ENCODE measurements around the gene SEMA5A. TPM values are rescaled to one million over a fixed set of nuclear protein-coding genes. Genes with fewer than 3 reads are reported as not detected.

Gene SEMA5A
- total and polyA plus RNA-seq, 2 donors, result 1.2 to 2.5 TPM

DNA sequence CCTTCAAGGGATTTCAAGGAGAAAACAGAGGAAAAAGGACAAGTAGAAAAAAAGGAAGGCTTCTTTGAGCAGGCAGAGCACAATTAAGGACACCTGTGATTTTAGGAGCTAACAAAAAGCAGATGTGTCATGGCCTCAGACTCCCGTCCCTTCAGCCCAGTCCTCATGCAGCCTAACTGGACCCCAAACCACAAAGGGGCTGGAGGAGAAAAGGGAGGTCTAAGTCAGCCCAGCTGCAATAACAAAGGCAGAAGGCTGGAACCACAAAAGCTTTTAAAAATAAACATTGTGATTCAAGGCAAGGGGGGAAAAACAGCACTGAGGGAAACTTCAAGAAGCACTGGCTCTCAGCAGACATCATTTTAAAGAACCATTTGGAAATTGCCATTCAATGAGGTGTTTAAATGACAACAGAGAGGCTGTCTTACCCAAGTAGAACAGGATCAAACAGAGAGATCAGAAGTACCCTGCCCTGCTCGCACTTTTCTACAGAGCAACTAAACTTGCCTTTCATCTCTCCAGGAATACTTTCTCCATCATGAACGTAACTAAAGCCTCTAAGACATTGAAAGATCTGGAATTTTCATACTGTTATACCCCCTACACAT lies 89.3 kb downstream of the SEMA5A start:
- H3K36me3 ChIP-seq (ENCODE audit: control insufficient read depth in 2 of 2, insufficient read depth in 2 of 2, low read length in 1 of 2), result no peaks in the 10 kb centered on the region
- H3K4me1 ChIP-seq (ENCODE audit: control insufficient read depth in 2 of 2, insufficient read depth in 2 of 2, low read length in 2 of 2), result no peaks in the 10 kb centered on the region
- DNase-seq (ENCODE audit: low read depth in 6 of 9, low spot score in 9 of 9), result no peak
- no peaks in the 10 kb centered on the region for H3K27me3 ChIP-seq (ENCODE audit: control insufficient read depth in 2 of 2, insufficient read depth in 1 of 2, low read length in 1 of 2)
- no peak overlapping the region for H3K27ac ChIP-seq (ENCODE audit: low read depth in 1 of 2, low read length in 1 of 2)
- 57% methylated on average over 3 of the region's 3 CpGs for WGBS
- H3K9me3 ChIP-seq (ENCODE audit: control insufficient read depth in 2 of 2, insufficient read depth in 1 of 2, low read length in 1 of 2), result no peaks in the 10 kb centered on the region
- no peak overlapping the region for H3K4me3 ChIP-seq (ENCODE audit: low read length in 2 of 2)

DNA sequence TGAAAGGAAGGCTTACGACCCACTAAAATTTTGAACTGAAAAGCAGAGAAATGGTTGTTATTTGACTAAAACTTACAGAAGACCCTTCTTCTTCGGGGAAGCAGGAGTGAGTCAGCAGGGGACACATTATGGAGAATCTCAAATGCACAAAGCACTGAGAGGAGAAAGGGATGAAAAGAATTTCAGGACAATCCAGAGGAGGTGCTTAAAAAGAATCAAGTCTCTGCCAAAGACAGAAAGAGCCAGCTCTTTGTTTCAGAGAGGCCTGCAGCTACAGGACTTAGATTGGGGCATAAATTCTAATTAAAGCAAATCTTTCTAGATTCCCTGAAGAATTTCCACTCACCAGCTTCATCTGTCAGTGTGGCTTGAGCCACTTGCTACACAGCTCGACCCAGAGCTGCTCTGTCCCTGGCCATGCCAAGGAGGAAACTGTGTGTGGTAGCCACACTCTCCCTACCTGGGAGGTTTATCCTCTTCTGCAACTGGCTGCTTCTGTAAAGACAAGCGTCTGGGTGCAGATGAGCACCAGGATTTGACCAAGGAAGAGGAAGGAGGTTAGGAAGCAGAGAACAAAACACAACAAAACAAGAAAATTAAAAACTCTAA lies 89.9 kb downstream of the SEMA5A start:
- Histone ChIP-seq H3K4me1 (ENCODE audit: control insufficient read depth in 2 of 2, insufficient read depth in 2 of 2, low read length in 2 of 2) (no peaks in the 10 kb centered on the region), H3K27me3 (ENCODE audit: control insufficient read depth in 2 of 2, insufficient read depth in 1 of 2, low read length in 1 of 2) (no peaks in the 10 kb centered on the region), H3K36me3 (ENCODE audit: control insufficient read depth in 2 of 2, insufficient read depth in 2 of 2, low read length in 1 of 2) (no peaks in the 10 kb centered on the region), H3K9me3 (ENCODE audit: control insufficient read depth in 2 of 2, insufficient read depth in 1 of 2, low read length in 1 of 2) (no peaks in the 10 kb centered on the region), H3K4me3 (ENCODE audit: low read length in 2 of 2) (no peak overlapping the region), H3K27ac (ENCODE audit: low read depth in 1 of 2, low read length in 1 of 2) (no peak overlapping the region)
- no peak for DNase-seq (ENCODE audit: low read depth in 6 of 9, low spot score in 9 of 9)
- WGBS, result 57% methylated on average over 4 of the region's 4 CpGs

DNA sequence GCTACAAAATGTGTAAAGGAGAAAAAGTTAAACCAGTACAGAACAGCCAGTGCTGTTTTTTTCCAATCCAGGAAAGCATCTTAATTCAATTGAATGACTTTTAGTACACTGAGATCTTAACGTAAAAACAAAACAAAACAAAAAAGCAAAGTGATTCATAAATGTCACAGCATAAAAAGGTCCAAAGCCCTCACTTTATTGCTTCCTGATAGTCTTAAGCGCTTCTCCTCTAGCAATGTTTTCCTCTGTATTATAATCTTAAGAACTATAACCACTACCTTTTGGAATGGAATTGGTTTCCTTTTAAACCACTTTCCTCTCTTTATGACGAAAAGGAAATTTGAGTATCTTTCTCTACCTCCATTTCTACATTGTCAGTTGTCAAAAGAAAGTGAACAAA lies 91.4 kb downstream of the SEMA5A start:
- Histone ChIP-seq H3K36me3 (ENCODE audit: control insufficient read depth in 2 of 2, insufficient read depth in 2 of 2, low read length in 1 of 2) (no peaks in the 10 kb centered on the region), H3K9me3 (ENCODE audit: control insufficient read depth in 2 of 2, insufficient read depth in 1 of 2, low read length in 1 of 2) (no peaks in the 10 kb centered on the region), H3K4me3 (ENCODE audit: low read length in 2 of 2) (no peak overlapping the region), H3K27ac (ENCODE audit: low read depth in 1 of 2, low read length in 1 of 2) (no peak overlapping the region), H3K27me3 (ENCODE audit: control insufficient read depth in 2 of 2, insufficient read depth in 1 of 2, low read length in 1 of 2) (no peaks in the 10 kb centered on the region), H3K4me1 (ENCODE audit: control insufficient read depth in 2 of 2, insufficient read depth in 2 of 2, low read length in 2 of 2) (no peaks in the 10 kb centered on the region)
- no peak for DNase-seq (ENCODE audit: low read depth in 6 of 9, low spot score in 9 of 9)
- WGBS, result 75% methylated on average over 3 of the region's 3 CpGs

DNA sequence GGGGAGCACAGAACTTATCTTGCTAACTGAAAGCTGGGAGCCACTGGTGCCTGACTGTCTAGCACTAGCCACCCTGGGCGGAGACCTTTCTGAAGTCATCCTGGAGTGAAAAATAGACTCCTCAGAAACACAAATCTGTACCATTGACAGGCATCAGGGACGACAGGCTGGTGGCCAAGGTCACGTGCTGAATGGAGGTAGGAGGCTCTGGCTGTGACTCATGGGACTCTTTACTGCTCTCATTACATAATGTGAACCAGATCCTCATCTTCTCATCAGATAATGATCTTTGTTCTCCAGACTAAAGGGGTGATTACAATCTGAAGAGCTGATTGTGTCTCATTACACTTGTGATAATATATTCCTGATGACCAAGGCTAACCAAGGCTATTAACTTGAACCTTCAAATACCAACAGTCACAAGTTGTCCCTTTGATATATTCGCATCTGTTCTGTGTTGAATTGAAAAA lies 91.8 kb downstream of the SEMA5A start:
- Histone ChIP-seq H3K27ac (ENCODE audit: low read depth in 1 of 2, low read length in 1 of 2) (no peak overlapping the region), H3K36me3 (ENCODE audit: control insufficient read depth in 2 of 2, insufficient read depth in 2 of 2, low read length in 1 of 2) (no peaks in the 10 kb centered on the region), H3K27me3 (ENCODE audit: control insufficient read depth in 2 of 2, insufficient read depth in 1 of 2, low read length in 1 of 2) (no peaks in the 10 kb centered on the region), H3K9me3 (ENCODE audit: control insufficient read depth in 2 of 2, insufficient read depth in 1 of 2, low read length in 1 of 2) (no peaks in the 10 kb centered on the region), H3K4me3 (ENCODE audit: low read length in 2 of 2) (no peak overlapping the region), H3K4me1 (ENCODE audit: control insufficient read depth in 2 of 2, insufficient read depth in 2 of 2, low read length in 2 of 2) (no peaks in the 10 kb centered on the region)
- 89% methylated on average over 4 of the region's 4 CpGs for WGBS
- DNase-seq (ENCODE audit: low read depth in 6 of 9, low spot score in 9 of 9), result no peak

DNA sequence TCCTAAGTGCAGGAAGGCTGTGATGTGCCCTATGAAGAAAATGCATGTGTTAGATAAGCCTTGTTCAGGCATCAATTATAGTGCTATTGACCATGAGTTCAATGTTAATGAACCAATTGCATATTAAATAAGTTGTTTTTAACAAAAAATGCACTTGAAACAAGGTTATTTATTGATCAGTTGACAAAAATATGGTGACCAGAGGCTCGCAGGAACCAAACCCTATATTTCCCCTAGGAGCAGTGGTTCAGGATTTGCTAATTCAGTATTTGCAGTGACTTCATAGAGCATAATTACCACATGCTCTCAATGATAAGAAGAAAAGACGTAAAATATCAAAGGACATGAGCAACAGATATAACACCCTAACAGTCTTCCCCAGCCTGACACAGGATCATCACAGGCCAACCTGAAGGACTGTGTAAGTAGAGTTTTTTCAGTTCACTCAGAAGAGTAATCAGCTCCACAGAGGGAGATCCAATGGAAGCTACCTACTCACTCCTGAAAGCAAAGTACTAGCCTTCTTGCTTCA lies 92.3 kb downstream of the SEMA5A start:
- no peak for DNase-seq (ENCODE audit: low read depth in 6 of 9, low spot score in 9 of 9)
- WGBS, result 92% methylated on average over 2 of the region's 2 CpGs

DNA sequence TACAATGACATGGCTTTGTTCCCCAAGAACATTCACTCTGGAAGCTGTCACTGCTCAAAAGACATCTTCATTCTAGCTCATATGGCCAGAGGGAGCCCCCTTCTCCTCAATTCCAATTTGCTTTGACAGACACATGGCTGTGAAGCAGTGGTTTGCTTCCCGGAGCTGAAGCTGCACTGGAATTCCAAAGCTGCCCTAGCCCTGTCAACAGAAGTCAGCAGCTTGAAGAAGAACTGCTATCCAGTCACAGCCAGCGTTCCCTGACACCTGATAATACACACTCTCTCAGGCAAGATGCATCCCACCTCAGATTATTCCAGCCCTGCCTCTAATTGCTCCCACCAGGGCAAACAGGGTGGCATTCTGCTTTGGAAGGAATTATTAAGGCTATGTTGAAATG lies 93.7 kb downstream of the SEMA5A start:
- H3K27me3 ChIP-seq (ENCODE audit: control insufficient read depth in 2 of 2, insufficient read depth in 1 of 2, low read length in 1 of 2), result no peaks in the 10 kb centered on the region
- WGBS, result 76% methylated on average over 2 of the region's 2 CpGs
- H3K27ac ChIP-seq (ENCODE audit: low read depth in 1 of 2, low read length in 1 of 2), result no peak overlapping the region
- no peak overlapping the region for H3K4me3 ChIP-seq (ENCODE audit: low read length in 2 of 2)
- DNase-seq (ENCODE audit: low read depth in 6 of 9, low spot score in 9 of 9), result no peak
- H3K36me3 ChIP-seq (ENCODE audit: control insufficient read depth in 2 of 2, insufficient read depth in 2 of 2, low read length in 1 of 2), result no peaks in the 10 kb centered on the region
- no peaks in the 10 kb centered on the region for H3K9me3 ChIP-seq (ENCODE audit: control insufficient read depth in 2 of 2, insufficient read depth in 1 of 2, low read length in 1 of 2)
- no peaks in the 10 kb centered on the region for H3K4me1 ChIP-seq (ENCODE audit: control insufficient read depth in 2 of 2, insufficient read depth in 2 of 2, low read length in 2 of 2)

More for the DNA sequence above, 92.3 kb downstream of the SEMA5A start:
- Histone ChIP-seq H3K27me3 (ENCODE audit: control insufficient read depth in 2 of 2, insufficient read depth in 1 of 2, low read length in 1 of 2) (no peaks in the 10 kb centered on the region), H3K36me3 (ENCODE audit: control insufficient read depth in 2 of 2, insufficient read depth in 2 of 2, low read length in 1 of 2) (no peaks in the 10 kb centered on the region), H3K4me3 (ENCODE audit: low read length in 2 of 2) (no peak overlapping the region), H3K4me1 (ENCODE audit: control insufficient read depth in 2 of 2, insufficient read depth in 2 of 2, low read length in 2 of 2) (no peaks in the 10 kb centered on the region), H3K9me3 (ENCODE audit: control insufficient read depth in 2 of 2, insufficient read depth in 1 of 2, low read length in 1 of 2) (no peaks in the 10 kb centered on the region), H3K27ac (ENCODE audit: low read depth in 1 of 2, low read length in 1 of 2) (no peak overlapping the region)

DNA sequence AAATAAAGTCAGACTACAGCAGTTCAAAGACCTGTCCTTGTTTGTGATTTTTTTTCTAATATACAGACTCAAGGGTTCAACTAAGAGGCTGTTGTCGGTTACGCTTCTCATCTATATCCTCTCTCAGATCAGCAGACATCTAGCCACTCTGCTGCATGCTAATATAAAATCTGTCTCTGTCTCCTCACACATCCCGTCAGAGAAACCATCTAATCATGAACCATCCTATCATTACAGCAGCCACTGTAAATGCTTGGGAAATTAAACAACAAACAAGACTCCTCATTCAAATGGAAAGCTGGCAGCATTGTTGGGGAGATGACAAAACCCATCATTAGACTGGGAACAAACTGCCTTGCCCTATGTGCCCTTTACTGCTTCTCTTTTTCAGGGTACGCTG lies 94.8 kb downstream of the SEMA5A start:
- Histone ChIP-seq H3K27ac (ENCODE audit: low read depth in 1 of 2, low read length in 1 of 2) (no peak overlapping the region), H3K4me1 (ENCODE audit: control insufficient read depth in 2 of 2, insufficient read depth in 2 of 2, low read length in 2 of 2) (no peaks in the 10 kb centered on the region), H3K36me3 (ENCODE audit: control insufficient read depth in 2 of 2, insufficient read depth in 2 of 2, low read length in 1 of 2) (no peaks in the 10 kb centered on the region), H3K9me3 (ENCODE audit: control insufficient read depth in 2 of 2, insufficient read depth in 1 of 2, low read length in 1 of 2) (no peaks in the 10 kb centered on the region), H3K27me3 (ENCODE audit: control insufficient read depth in 2 of 2, insufficient read depth in 1 of 2, low read length in 1 of 2) (no peaks in the 10 kb centered on the region), H3K4me3 (ENCODE audit: low read length in 2 of 2) (no peak overlapping the region)
- DNase-seq (ENCODE audit: low read depth in 6 of 9, low spot score in 9 of 9), result no peak
- WGBS, result 93% methylated on average over 4 of the region's 4 CpGs

DNA sequence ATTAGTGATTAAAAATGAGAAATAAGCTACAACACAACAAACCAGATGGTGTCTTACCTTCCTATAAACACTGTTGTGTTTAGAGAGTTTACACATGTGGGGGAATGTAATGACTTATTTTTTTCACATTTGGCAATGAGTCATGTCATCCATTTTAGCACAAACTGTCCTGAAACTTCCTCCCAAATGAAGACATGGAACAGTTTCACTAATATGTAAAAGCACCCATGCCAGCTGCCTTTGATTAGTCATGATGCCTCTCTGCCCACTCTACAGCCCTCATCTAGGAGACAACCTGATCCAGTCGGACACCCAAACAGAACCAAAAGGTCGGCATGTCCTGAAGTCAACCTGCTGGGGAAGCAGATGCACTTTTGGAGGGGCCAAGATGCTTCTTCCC lies 98.2 kb downstream of the SEMA5A start:
- DNase-seq (ENCODE audit: low read depth in 6 of 9, low spot score in 9 of 9), result no peak
- 96% methylated on average over 2 of the region's 2 CpGs for WGBS
- no peaks in the 10 kb centered on the region for H3K4me1 ChIP-seq (ENCODE audit: control insufficient read depth in 2 of 2, insufficient read depth in 2 of 2, low read length in 2 of 2)
- H3K27ac ChIP-seq (ENCODE audit: low read depth in 1 of 2, low read length in 1 of 2), result no peak overlapping the region
- H3K36me3 ChIP-seq (ENCODE audit: control insufficient read depth in 2 of 2, insufficient read depth in 2 of 2, low read length in 1 of 2), result no peaks in the 10 kb centered on the region
- H3K27me3 ChIP-seq (ENCODE audit: control insufficient read depth in 2 of 2, insufficient read depth in 1 of 2, low read length in 1 of 2), result no peaks in the 10 kb centered on the region
- H3K4me3 ChIP-seq (ENCODE audit: low read length in 2 of 2), result no peak overlapping the region
- H3K9me3 ChIP-seq (ENCODE audit: control insufficient read depth in 2 of 2, insufficient read depth in 1 of 2, low read length in 1 of 2), result no peaks in the 10 kb centered on the region

DNA sequence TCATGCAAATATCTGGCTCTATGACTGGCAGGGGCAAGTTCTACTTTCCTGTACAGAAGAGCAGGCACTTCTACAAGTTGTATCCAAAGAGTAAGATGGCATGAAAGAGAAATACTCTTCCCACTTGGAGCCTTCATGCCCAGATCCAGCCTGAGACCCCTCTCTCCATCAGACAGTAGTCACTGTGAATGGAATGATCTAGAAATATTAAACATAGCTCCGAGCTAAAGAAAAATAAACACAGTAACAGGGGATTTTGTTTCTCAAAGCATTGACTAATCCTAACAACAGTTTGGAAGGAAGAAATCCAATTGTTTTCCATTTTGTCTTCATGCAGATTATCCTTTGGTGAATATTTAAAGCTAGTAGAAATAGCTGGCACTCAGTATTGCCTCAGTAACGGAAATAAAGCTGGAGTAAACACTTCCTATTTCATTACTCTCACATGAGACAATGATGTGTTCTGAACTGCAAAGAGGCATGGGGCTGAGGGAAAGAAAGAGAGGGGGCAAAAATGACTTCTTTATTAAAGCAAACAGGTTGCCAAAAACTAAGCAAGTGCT lies 100.0 kb downstream of the SEMA5A start:
- DNase-seq (ENCODE audit: low read depth in 6 of 9, low spot score in 9 of 9), result no peak
- no peaks in the 10 kb centered on the region for H3K9me3 ChIP-seq (ENCODE audit: control insufficient read depth in 2 of 2, insufficient read depth in 1 of 2, low read length in 1 of 2)

More for the DNA sequence above, 100.0 kb downstream of the SEMA5A start:
- H3K27ac ChIP-seq (ENCODE audit: low read depth in 1 of 2, low read length in 1 of 2), result no peak overlapping the region
- H3K27me3 ChIP-seq (ENCODE audit: control insufficient read depth in 2 of 2, insufficient read depth in 1 of 2, low read length in 1 of 2), result no peaks in the 10 kb centered on the region
- no peak overlapping the region for H3K4me3 ChIP-seq (ENCODE audit: low read length in 2 of 2)
- 87% methylated on average over 2 of the region's 2 CpGs for WGBS
- H3K36me3 ChIP-seq (ENCODE audit: control insufficient read depth in 2 of 2, insufficient read depth in 2 of 2, low read length in 1 of 2), result no peaks in the 10 kb centered on the region
- H3K4me1 ChIP-seq (ENCODE audit: control insufficient read depth in 2 of 2, insufficient read depth in 2 of 2, low read length in 2 of 2), result no peaks in the 10 kb centered on the region

Measured in thymus (tissue), 11 donors.